Tibial nerve (tissue), 4 donors: ENCODE results near the gene TNIK. TPM values are rescaled to one million over a fixed set of nuclear protein-coding genes. Genes with fewer than 3 reads are reported as not detected.
"Not testable (repeated sequence)": the region's sequence is repeated elsewhere in the genome, so short reads cannot be mapped to it uniquely, and the experiment has no call there.

Experiments used
- DNase-seq, 2 donors: peaks; one replicate each; pipeline ENCODE4 v3.0.0-alpha.2; 2019; ENCODE audit warnings: low spot score in 2 of 2
- H3K27ac ChIP-seq, 4 donors: fragments of 200-600 bp; sonication (generic) in 3 of 4; one replicate each; pipeline ENCODE4 v1.5.1; 2017 to 2019; ENCODE audit warnings: mild to moderate bottlenecking in 1 of 4
- H3K27me3 ChIP-seq, 2 donors: fragments of 200-600 bp; sonication (generic) in 1 of 2; one replicate each; pipeline versions ENCODE4 v1.5.1 to v1.6.0; 2017 to 2019
- H3K36me3 ChIP-seq, 3 donors: fragments of 200-600 bp; sonication (generic); one replicate each; pipeline ENCODE4 v1.5.1; 2018 to 2019
- H3K4me1 ChIP-seq, 4 donors: fragments of 200-600 bp; sonication (generic) in 3 of 4; one replicate each; pipeline ENCODE4 v1.5.1; 2017 to 2019
- H3K4me3 ChIP-seq, 4 donors: fragments of 200-600 bp; sonication (generic) in 3 of 4; one replicate each; pipeline ENCODE4 v1.5.1; 2017 to 2019; ENCODE audit warnings: mild to moderate bottlenecking in 1 of 4, moderate library complexity in 1 of 4
- H3K9me3 ChIP-seq, 4 donors: fragments of 200-600 bp; sonication (generic) in 3 of 4; one replicate each; pipeline ENCODE4 v1.5.1; 2017 to 2019
- EP300 ChIP-seq, 2 donors: sonication (generic); formaldehyde crosslinking; IDR thresholded peaks; one replicate each; pipeline ENCODE4 v1.6.1; 2017; ENCODE audit warnings: antibody characterized with exemption in 2 of 2, mild to moderate bottlenecking in 1 of 2
- POLR2A ChIP-seq, 2 donors: fragments of 450-650 bp; IDR thresholded peaks; one replicate each; pipeline ENCODE4 v1.6.1; 2017; ENCODE audit warnings: antibody characterized with exemption in 2 of 2, mild to moderate bottlenecking in 2 of 2, moderate library complexity in 2 of 2
- WGBS, 2 donors: methylation state at CpG; one replicate each; pipeline ENCODE4 v1.1.5; 2018; 5-methylcytosine and 5-hydroxymethylcytosine counted together
- total RNA-seq, 4 donors: library from RNA; depleted of rRNA; stranded (reverse); fragments of >200 nt; gene quantifications; one replicate each; pipeline ENCODE4 v1.1.0, GENCODE V29; 2016
- TF ChIP-seq, protein P1 (sequence below), 5 experiments: fragments of 200-600 bp in 3 of 5; fragments of 450-650 bp in 2 of 5; sonication (generic) in 3 of 5; IDR thresholded peaks; one replicate each; pipeline ENCODE4 v1.5.1; 2016 to 2019; ENCODE audit warnings: antibody characterized with exemption in 5 of 5, mild to moderate bottlenecking in 3 of 5, moderate library complexity in 2 of 5

Gene TNIK
- total RNA-seq, 4 donors from 2014 or later: 5.4 to 11.1 (median 7.5) TPM

DNA sequence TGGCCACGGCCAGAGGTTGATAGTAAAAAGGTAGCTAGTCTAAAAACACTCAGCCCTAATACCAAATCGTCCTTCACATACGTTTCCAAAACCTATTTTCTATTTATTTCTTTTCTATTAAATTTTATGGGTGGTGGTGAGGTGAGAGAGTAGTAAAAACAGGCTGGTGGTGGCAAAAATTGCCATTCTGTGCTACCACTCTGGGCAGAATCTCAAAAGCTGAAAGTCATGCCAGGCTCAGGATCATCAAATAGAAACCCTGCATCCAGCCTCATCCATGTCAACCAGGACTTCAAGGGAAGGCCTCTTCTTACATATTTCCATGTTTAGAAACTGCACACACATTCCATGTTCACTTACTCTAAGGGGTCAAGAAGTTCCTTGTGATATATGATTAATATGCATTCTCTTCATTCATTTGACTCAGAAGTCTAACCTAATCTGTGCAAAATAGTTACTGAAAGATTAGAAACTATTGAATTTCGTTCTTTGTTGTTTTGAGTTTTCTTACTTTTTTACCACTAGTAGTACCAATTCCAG lies 153.1 kb downstream of the TNIK start:
- Histone ChIP-seq H3K4me3 (no peak overlapping the region), H3K27ac (peak overlapping the region in 2 of 4 donors; percentile 61 to 64), H3K4me1 (peaks cover 0 to 4% (median 0%) of the 10 kb centered on the region in 4 donors), H3K36me3 (no peaks in the 10 kb centered on the region), H3K27me3 (no peaks in the 10 kb centered on the region), H3K9me3 (peaks cover 0 to 9% (median 0%) of the 10 kb centered on the region in 4 donors)
- WGBS, 2 donors: 61 to 74% methylated on average over 4 of the region's 4 CpGs
- TF ChIP-seq, protein P1, sequence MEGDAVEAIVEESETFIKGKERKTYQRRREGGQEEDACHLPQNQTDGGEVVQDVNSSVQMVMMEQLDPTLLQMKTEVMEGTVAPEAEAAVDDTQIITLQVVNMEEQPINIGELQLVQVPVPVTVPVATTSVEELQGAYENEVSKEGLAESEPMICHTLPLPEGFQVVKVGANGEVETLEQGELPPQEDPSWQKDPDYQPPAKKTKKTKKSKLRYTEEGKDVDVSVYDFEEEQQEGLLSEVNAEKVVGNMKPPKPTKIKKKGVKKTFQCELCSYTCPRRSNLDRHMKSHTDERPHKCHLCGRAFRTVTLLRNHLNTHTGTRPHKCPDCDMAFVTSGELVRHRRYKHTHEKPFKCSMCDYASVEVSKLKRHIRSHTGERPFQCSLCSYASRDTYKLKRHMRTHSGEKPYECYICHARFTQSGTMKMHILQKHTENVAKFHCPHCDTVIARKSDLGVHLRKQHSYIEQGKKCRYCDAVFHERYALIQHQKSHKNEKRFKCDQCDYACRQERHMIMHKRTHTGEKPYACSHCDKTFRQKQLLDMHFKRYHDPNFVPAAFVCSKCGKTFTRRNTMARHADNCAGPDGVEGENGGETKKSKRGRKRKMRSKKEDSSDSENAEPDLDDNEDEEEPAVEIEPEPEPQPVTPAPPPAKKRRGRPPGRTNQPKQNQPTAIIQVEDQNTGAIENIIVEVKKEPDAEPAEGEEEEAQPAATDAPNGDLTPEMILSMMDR (IDR thresholded peaks at IDR 0.05): no peak
- TF ChIP-seq POLR2A (IDR thresholded peaks at IDR 0.05) (no peak), EP300 (IDR thresholded peaks at IDR 0.05) (no peak)
- DNase-seq: no peak

DNA sequence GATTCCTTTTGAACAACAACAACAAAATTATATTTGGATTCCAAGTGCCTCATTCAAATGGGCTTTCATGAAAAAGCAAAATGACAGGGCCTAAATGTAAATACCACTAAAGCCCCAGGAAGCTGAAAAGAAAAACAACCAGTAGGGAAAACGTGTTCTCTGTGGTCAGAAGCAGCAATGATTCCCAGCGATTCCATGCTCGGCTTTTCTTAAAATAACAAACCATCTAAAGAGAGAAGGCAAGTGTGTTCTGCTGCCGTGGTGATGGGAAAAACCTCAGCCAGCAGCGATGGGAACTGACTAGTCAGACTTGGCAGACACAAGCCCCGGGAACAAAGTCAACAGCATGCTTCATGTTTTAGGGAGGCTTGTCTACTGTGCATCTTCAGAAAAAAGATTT lies 153.6 kb downstream of the TNIK start:
- H3K4me1 ChIP-seq: peaks cover 0 to 4% (median 0%) of the 10 kb centered on the region in 4 donors
- H3K4me3 ChIP-seq: no peak overlapping the region
- WGBS, 2 donors: 17 to 25% methylated on average over 6 of the region's 6 CpGs
- peak; percentile 43 to 53 for DNase-seq
- TF ChIP-seq, protein P1 (IDR thresholded peaks at IDR 0.05): no peak
- TF ChIP-seq POLR2A (IDR thresholded peaks at IDR 0.05) (no peak), EP300 (IDR thresholded peaks at IDR 0.05) (peak in 1 of 2 donors; percentile 14)
- no peaks in the 10 kb centered on the region for H3K27me3 ChIP-seq
- H3K9me3 ChIP-seq: peaks cover 0 to 9% (median 0%) of the 10 kb centered on the region in 4 donors
- H3K36me3 ChIP-seq: no peaks in the 10 kb centered on the region
- H3K27ac ChIP-seq: peak overlapping the region in 2 of 4 donors; percentile 61 to 64

DNA sequence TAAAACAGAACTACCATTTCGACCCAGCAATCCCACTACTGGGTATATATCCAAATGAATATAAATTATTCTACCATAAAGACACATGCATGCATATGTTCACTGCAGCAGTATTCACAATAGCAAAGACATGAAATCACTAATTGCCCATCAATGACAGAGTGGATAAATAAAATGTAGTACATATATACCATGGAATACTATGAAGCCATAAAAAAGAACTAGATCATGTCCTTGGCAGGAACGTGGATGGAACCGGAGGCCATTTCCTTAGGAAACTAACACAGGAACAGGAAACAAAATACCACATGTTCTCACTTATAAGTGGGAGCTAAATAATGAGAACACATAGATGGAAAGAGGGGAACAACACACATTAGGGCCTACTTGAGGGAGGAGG lies 154.4 kb downstream of the TNIK start:
- peak overlapping the region in 1 of 4 donors; percentile 61 for H3K27ac ChIP-seq
- H3K9me3 ChIP-seq, H3K4me1 ChIP-seq, H3K36me3 ChIP-seq, DNase-seq, H3K27me3 ChIP-seq, H3K4me3 ChIP-seq: not testable (repeated sequence)
- WGBS, 2 donors: 86 to 88% methylated on average over 3 of the region's 3 CpGs

DNA sequence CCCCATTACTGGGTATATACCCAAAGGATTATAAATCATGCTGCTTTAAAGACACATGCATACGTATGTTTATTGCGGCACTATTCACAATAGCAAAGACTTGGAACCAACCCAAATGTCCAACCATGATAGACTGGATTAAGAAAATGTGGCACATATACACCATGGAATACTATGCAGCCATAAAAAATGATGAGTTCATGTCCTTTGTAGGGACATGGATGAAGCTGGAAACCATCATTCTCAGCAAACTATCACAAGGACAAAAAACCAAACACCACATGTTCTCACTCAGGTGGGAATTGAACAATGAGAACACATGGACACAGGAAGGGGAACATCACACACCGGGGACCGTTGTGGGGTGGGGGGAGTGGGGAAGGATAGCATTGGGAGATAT lies 155.7 kb downstream of the TNIK start:
- not testable (repeated sequence) for H3K9me3 ChIP-seq, H3K4me3 ChIP-seq, DNase-seq, H3K27ac ChIP-seq, H3K36me3 ChIP-seq, H3K4me1 ChIP-seq, H3K27me3 ChIP-seq
- WGBS, 2 donors: 100% methylated on average over 4 of the region's 4 CpGs

DNA sequence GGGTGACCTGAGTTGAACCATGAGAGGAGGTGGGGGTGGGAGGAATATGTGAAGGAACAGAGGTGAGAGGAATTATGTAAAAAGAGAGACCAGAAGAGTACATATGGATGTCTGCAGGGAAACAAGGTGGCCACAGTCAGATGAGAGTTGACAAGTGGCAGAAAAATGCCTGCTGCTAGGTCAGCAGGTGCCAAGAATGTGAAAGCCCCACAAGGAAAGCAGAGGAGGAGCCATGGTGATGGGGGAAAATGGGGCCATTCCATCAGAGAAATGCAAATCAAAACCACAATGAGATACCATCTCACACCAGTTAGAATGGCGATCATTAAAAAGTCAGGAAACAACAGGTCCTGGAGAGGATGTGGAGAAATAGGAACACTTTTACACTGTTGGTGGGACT lies 156.2 kb downstream of the TNIK start:
- not testable (repeated sequence) for H3K36me3 ChIP-seq, DNase-seq, H3K4me3 ChIP-seq, H3K9me3 ChIP-seq, H3K27me3 ChIP-seq, H3K27ac ChIP-seq, H3K4me1 ChIP-seq
- WGBS, 2 donors: 86 to 100% methylated on average over 1 of the region's 1 CpG

DNA sequence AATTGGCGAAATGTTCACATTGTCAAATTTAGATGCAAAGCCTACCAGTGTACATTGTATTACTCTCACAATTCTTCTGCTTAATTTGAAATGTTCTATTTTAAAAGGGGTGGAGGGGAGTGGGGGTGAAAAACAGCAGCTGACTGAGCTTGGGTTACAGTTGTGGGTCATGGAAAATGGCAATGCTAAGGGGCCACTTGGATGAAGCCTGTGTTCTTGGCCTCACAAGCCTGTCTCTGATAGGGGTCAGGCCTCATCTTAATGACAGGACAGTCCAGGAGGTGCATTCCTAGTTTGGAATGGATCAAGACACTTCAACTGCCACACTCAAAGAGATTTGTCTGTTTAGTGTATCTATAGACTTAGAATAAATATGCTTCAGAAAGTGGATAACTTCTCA lies 158.2 kb downstream of the TNIK start:
- 97 to 98% methylated on average over 1 of the region's 1 CpG for whole genome bisulfite sequencing, 2 donors
- no peaks in the 10 kb centered on the region for H3K27me3 ChIP-seq
- no peak overlapping the region for H3K27ac ChIP-seq
- no peaks in the 10 kb centered on the region for H3K36me3 ChIP-seq
- no peak overlapping the region for H3K4me3 ChIP-seq
- TF ChIP-seq EP300 (IDR thresholded peaks at IDR 0.05) (no peak), POLR2A (IDR thresholded peaks at IDR 0.05) (no peak)
- TF ChIP-seq, protein P1 (IDR thresholded peaks at IDR 0.05): no peak
- DNase-seq: no peak
- H3K9me3 ChIP-seq: no peaks in the 10 kb centered on the region
- peaks cover 0 to 4% (median 0%) of the 10 kb centered on the region in 4 donors for H3K4me1 ChIP-seq

DNA sequence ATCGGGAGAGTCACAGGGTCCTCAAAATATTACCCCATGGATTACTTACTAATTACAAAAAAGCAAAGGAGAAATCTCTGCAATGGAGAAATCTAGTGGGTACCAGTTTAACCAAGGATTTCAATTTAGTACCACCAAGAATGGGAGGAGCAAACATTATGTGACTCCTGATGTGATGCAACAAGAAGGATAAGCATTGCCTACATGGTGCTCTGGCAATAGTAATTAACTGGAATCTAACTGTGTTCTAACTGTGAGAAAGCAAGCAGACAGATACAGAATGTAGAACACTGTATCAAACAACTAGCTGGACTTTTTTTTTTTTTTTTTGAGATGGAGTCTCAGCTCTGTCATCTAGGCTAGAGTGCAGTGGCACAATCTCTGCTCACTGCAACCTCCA lies 159.2 kb downstream of the TNIK start:
- Histone ChIP-seq H3K9me3 (no peaks in the 10 kb centered on the region), H3K27me3 (no peaks in the 10 kb centered on the region), H3K4me3 (no peak overlapping the region), H3K27ac (no peak overlapping the region), H3K36me3 (no peaks in the 10 kb centered on the region), H3K4me1 (peaks cover 0 to 3% (median 0%) of the 10 kb centered on the region in 4 donors)
- DNase-seq: no peak
- TF ChIP-seq, protein P1 (IDR thresholded peaks at IDR 0.05): no peak
- TF ChIP-seq EP300 (IDR thresholded peaks at IDR 0.05): no peak
- no peak for TF ChIP-seq POLR2A (IDR thresholded peaks at IDR 0.05)
- 94 to 96% methylated on average over 1 of the region's 1 CpG for WGBS, 2 donors
